K562 (cell line): Measurements from ENCODE around the gene RPP21. TPM values are rescaled to one million over a fixed set of nuclear protein-coding genes. Genes with fewer than 3 reads are reported as not detected.
A peak's percentile ranks its signal among the peaks of the same experiment; 100 is the strongest.

Experiments used
- GTF2A2 ChIP-seq: IDR thresholded peaks from 2 replicates; pipeline ENCODE4 v1.6.1; 2016; ENCODE audit warnings: mild to moderate bottlenecking, missing genetic modification characterization, missing compliant biosample characterization
- HIVEP1 ChIP-seq: fragments of 250-450 bp; sonication (Bioruptor Pico); IDR thresholded peaks from 2 replicates; pipeline ENCODE4 v1.4.0; 2020; ENCODE audit warnings: mild to moderate bottlenecking
- HMG20B ChIP-seq: fragments of 250-450 bp; sonication (Bioruptor Pico); IDR thresholded peaks from 2 replicates; pipeline ENCODE4 v1.5.0; 2021; ENCODE audit warnings: mild to moderate bottlenecking
- ILF3 ChIP-seq: fragments of 450-650 bp; IDR thresholded peaks from 2 replicates; pipeline ENCODE4 v1.6.1; 2018; ENCODE audit warnings: antibody characterized with exemption, mild to moderate bottlenecking, moderate library complexity, borderline replicate concordance
- JUN ChIP-seq, 2 experiments: sonication (generic) in 1 of 2; formaldehyde crosslinking in 1 of 2; IDR thresholded peaks; 2 replicates each; pipeline versions ENCODE4 v1.6.1 to v1.8.0; 2012 to 2022; ENCODE audit warnings: borderline replicate concordance in 2 of 2, mild to moderate bottlenecking in 2 of 2, improper control_type of control experiment in 1 of 2, low read depth in 1 of 2, low read length in 1 of 2, missing genetic modification reagents in 1 of 2
- KDM4B ChIP-seq, 2 experiments: fragments of 450-650 bp in 1 of 2; sonication (generic) in 1 of 2; IDR thresholded peaks; 2 replicates each; pipeline ENCODE4 v1.6.1; 2016 to 2017; ENCODE audit warnings: borderline replicate concordance in 2 of 2, antibody characterized with exemption in 1 of 2, low read depth in 1 of 2, mild to moderate bottlenecking in 1 of 2
- MYC ChIP-seq, 2 experiments: fragments of 250-450 bp in 1 of 2; sonication (Bioruptor Pico) in 1 of 2; IDR thresholded peaks; 2 replicates each; pipeline versions ENCODE4 v1.5.1 to v1.6.1; 2012 to 2021; ENCODE audit warnings: low read depth in 2 of 2, borderline replicate concordance in 1 of 2, improper control_type of control experiment in 1 of 2, low read length in 1 of 2, mild to moderate bottlenecking in 1 of 2, moderate library complexity in 1 of 2
- PML ChIP-seq: IDR thresholded peaks from 2 replicates; pipeline ENCODE4 v1.6.1; 2012; ENCODE audit warnings: low read length, inconsistent platforms
- POLR2B ChIP-seq: fragments of 450-650 bp; IDR thresholded peaks from 2 replicates; pipeline ENCODE4 v1.6.1; 2018; ENCODE audit warnings: low read depth; ENCODE audit not compliant: partially characterized antibody
- SP2 ChIP-seq: IDR thresholded peaks from 2 replicates; pipeline ENCODE4 v1.6.1; 2011; ENCODE audit warnings: mild to moderate bottlenecking, low read depth, low read length, moderate library complexity; ENCODE audit not compliant: poor library complexity, severe bottlenecking; ENCODE audit errors: extremely low read depth
- ZBTB33 ChIP-seq: sonication (generic); formaldehyde crosslinking; IDR thresholded peaks from 2 replicates; pipeline ENCODE4 v1.8.1; 2023; ENCODE audit warnings: mild to moderate bottlenecking, missing genetic modification reagents
- ZNF263 ChIP-seq: sonication (generic); formaldehyde crosslinking; IDR thresholded peaks from 2 replicates; pipeline ENCODE4 v1.8.0; 2022; ENCODE audit warnings: mild to moderate bottlenecking, missing genetic modification reagents, borderline replicate concordance
- polyA plus RNA-seq, 8 experiments: library from polyadenylated mRNA; depleted of rRNA in 4 of 8; stranded (reverse) in 5 of 8; unstranded in 3 of 8; fragments of >200 nt; fragmentation: Nextera tagmentation in 2 of 8; fragmentation: Illumina TruSeq in 1 of 8; extraction: Ambion mirVana in 2 of 8; extraction: Trizol in 1 of 8; gene quantifications; 2 replicates each; pipeline versions ENCODE4 v1.2.1 to v1.2.3, GENCODE V29; 2011 to 2014; ENCODE audit warnings: inconsistent platforms in 1 of 8, missing spikeins in 1 of 8
- total RNA-seq, 7 experiments: library from RNA; depleted of rRNA in 6 of 7; stranded (reverse); fragments of >200 nt in 6 of 7; fragmentation: Illumina TruSeq in 2 of 7; extraction: Trizol in 2 of 7; gene quantifications; 2 replicates each; pipeline versions ENCODE4 v1.2.1 to v1.2.3, GENCODE V29; 2011 to 2021; ENCODE audit warnings: low replicate concordance in 1 of 7
- TF ChIP-seq, protein P1 (sequence below), 2 experiments: fragments of 450-650 bp in 1 of 2; sonication (generic) in 1 of 2; formaldehyde crosslinking; conservative IDR thresholded peaks; 2 replicates each; pipeline versions ENCODE4 v1.4.0 to v1.8.1; 2020 to 2022; ENCODE audit warnings: mild to moderate bottlenecking in 1 of 2, missing genetic modification reagents in 1 of 2
- TF ChIP-seq, protein P2 (sequence below), 2 experiments: fragments of 450-650 bp; IDR thresholded peaks; 2 replicates each; pipeline ENCODE4 v1.6.1; 2016
- TF ChIP-seq, protein P3 (sequence below): IDR thresholded peaks from 2 replicates; pipeline ENCODE4 v1.6.1; 2014; ENCODE audit warnings: antibody characterized with exemption
- TF ChIP-seq, protein P4 (sequence below): fragments of 450-650 bp; IDR thresholded peaks from 2 replicates; pipeline ENCODE4 v1.6.1; 2016; ENCODE audit warnings: mild to moderate bottlenecking

Gene RPP21
- total and polyA plus RNA-seq, 9 of the 15 experiments (the other 6 are each of a cell fraction or from before 2014, with no cell fraction given): 62.1 to 362 (median 166) TPM

DNA sequence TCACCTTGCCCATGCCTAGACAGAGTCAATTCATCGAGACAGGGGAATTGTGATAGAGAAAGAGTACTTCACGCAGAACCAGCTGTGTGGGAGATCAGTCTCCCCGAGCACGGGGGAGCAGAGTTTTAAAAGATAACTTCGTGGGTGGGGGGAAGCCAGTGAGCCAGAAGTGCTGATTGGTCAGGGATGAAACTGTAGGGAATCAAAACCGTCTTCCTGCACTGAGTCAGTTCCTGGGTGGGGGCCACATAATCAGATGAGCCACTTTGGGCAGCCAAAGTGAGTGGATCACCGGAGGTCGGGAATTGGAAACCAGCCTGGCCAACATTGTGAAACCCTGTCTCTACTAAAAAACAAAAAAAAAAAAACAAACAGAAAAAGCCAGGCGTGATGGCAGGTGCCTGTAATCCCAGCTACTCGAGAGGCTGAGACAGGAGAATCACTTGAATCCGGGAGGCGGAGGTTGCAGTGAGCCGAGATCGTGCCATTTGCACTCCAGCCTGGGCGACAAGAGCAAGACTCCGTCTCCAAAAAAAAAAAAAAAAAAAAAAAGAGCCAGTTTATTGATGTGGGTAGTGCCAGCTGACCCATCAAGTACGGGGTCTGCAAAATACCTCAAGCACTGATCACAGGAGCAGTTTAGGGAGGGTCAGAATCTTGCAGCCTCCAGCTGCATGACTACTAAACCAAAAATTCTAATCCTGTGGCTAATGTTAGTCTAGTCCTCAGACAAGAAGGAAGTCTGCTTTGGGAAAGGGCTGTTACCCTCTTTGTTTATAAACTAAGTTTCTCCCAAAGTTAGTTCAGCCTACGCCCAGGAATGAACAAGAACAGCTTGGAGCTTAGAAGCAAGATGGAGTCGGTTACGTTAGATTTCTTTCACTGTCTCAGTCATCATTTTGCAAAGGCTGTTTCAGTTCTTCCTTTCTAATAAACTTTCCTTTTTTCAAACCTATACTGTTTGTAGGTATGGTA lies 22.1 kb upstream of the RPP21 start (continued):
- TF ChIP-seq PML: no peak
- no peak for TF ChIP-seq SP2
- TF ChIP-seq MYC (IDR thresholded peaks at IDR 0.05; ENCODE audit: low read depth, low read length): no peak
- no peak for TF ChIP-seq MYC (CRISPR knock-in tag; IDR thresholded peaks at IDR 0.05; ENCODE audit: borderline replicate concordance, low read depth)
- TF ChIP-seq KDM4B (IDR thresholded peaks at IDR 0.05; ENCODE audit: borderline replicate concordance in 2 of 2, low read depth in 1 of 2): no peak
- TF ChIP-seq, protein P1, sequence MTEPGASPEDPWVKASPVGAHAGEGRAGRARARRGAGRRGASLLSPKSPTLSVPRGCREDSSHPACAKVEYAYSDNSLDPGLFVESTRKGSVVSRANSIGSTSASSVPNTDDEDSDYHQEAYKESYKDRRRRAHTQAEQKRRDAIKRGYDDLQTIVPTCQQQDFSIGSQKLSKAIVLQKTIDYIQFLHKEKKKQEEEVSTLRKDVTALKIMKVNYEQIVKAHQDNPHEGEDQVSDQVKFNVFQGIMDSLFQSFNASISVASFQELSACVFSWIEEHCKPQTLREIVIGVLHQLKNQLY (CRISPR knock-in tag; conservative IDR thresholded peaks at IDR 0.05): no peak
- TF ChIP-seq, protein P2, sequence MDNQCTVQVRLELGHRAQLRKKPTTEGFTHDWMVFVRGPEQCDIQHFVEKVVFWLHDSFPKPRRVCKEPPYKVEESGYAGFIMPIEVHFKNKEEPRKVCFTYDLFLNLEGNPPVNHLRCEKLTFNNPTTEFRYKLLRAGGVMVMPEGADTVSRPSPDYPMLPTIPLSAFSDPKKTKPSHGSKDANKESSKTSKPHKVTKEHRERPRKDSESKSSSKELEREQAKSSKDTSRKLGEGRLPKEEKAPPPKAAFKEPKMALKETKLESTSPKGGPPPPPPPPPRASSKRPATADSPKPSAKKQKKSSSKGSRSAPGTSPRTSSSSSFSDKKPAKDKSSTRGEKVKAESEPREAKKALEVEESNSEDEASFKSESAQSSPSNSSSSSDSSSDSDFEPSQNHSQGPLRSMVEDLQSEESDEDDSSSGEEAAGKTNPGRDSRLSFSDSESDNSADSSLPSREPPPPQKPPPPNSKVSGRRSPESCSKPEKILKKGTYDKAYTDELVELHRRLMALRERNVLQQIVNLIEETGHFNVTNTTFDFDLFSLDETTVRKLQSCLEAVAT (IDR thresholded peaks at IDR 0.05): peak in 1 of 2 experiments; percentile 70; a peak in 2 of 4 replicates
- TF ChIP-seq GTF2A2 (tag): peak; percentile 83
- TF ChIP-seq ZNF263 (CRISPR knock-in tag): no peak
- no peak for TF ChIP-seq HMG20B (CRISPR knock-in tag)
- TF ChIP-seq, protein P3, sequence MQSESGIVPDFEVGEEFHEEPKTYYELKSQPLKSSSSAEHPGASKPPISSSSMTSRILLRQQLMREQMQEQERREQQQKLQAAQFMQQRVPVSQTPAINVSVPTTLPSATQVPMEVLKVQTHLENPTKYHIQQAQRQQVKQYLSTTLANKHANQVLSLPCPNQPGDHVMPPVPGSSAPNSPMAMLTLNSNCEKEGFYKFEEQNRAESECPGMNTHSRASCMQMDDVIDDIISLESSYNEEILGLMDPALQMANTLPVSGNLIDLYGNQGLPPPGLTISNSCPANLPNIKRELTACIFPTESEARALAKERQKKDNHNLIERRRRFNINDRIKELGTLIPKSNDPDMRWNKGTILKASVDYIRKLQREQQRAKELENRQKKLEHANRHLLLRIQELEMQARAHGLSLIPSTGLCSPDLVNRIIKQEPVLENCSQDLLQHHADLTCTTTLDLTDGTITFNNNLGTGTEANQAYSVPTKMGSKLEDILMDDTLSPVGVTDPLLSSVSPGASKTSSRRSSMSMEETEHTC: no peak
- 0 out of 2 replicates have a peak, but pooled peaks have one; percentile 73 for TF ChIP-seq ZBTB33 (CRISPR knock-in tag)
- TF ChIP-seq ILF3: no peak
- peak; percentile 7; the same call in 1 of the 2 replicates for TF ChIP-seq JUN (IDR thresholded peaks at IDR 0.05; ENCODE audit: borderline replicate concordance, low read depth, low read length)
- no peak for TF ChIP-seq JUN (CRISPR knock-in tag; IDR thresholded peaks at IDR 0.05; ENCODE audit: borderline replicate concordance)
- TF ChIP-seq POLR2B: peak; percentile 32
- no peak for TF ChIP-seq HIVEP1
- TF ChIP-seq, protein P4, sequence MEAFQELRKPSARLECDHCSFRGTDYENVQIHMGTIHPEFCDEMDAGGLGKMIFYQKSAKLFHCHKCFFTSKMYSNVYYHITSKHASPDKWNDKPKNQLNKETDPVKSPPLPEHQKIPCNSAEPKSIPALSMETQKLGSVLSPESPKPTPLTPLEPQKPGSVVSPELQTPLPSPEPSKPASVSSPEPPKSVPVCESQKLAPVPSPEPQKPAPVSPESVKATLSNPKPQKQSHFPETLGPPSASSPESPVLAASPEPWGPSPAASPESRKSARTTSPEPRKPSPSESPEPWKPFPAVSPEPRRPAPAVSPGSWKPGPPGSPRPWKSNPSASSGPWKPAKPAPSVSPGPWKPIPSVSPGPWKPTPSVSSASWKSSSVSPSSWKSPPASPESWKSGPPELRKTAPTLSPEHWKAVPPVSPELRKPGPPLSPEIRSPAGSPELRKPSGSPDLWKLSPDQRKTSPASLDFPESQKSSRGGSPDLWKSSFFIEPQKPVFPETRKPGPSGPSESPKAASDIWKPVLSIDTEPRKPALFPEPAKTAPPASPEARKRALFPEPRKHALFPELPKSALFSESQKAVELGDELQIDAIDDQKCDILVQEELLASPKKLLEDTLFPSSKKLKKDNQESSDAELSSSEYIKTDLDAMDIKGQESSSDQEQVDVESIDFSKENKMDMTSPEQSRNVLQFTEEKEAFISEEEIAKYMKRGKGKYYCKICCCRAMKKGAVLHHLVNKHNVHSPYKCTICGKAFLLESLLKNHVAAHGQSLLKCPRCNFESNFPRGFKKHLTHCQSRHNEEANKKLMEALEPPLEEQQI: no peak
